ENCODE measurements around the gene CRABP2. TPM values are rescaled to one million over a fixed set of nuclear protein-coding genes. Genes with fewer than 3 reads are reported as not detected.

Gene CRABP2
- total RNA-seq, 2 donors from 2014 or later: 0.99 to 3.6 TPM

GRCh38 chr1:156691191-156691590 is 14.2 kb downstream of the CRABP2 start:
- no peak for ATAC-seq
- Histone ChIP-seq H3K36me3 (replicated peaks in 1 of 2; ENCODE audit: insufficient read depth in 1 of 2, low read depth in 2 of 2) (no peaks in the 10 kb centered on the region), H3K27me3 (no peaks in the 10 kb centered on the region), H3K4me3 (no peak overlapping the region), H3K27ac (no peak overlapping the region), H3K9me3 (no peaks in the 10 kb centered on the region), H3K4me1 (peaks cover 30% of the 10 kb centered on the region)
- intact Hi-C loops (cut with DNase I): loop anchor here (10.0 kb wide), 1 partner anchor 194 kb away; no protein-coding TSS in a partner anchor
- 71 to 75% methylated on average over 8 to 10 of the region's 10 CpGs for WGBS, 2 donors
- no peak for TF ChIP-seq POLR2A (IDR thresholded peaks at IDR 0.05)
- TF ChIP-seq, protein P1, sequence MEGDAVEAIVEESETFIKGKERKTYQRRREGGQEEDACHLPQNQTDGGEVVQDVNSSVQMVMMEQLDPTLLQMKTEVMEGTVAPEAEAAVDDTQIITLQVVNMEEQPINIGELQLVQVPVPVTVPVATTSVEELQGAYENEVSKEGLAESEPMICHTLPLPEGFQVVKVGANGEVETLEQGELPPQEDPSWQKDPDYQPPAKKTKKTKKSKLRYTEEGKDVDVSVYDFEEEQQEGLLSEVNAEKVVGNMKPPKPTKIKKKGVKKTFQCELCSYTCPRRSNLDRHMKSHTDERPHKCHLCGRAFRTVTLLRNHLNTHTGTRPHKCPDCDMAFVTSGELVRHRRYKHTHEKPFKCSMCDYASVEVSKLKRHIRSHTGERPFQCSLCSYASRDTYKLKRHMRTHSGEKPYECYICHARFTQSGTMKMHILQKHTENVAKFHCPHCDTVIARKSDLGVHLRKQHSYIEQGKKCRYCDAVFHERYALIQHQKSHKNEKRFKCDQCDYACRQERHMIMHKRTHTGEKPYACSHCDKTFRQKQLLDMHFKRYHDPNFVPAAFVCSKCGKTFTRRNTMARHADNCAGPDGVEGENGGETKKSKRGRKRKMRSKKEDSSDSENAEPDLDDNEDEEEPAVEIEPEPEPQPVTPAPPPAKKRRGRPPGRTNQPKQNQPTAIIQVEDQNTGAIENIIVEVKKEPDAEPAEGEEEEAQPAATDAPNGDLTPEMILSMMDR (IDR thresholded peaks at IDR 0.05): no peak
- DNase-seq: no peak

GRCh38 chr1:156690675-156691036 is 14.7 kb downstream of the CRABP2 start:
- no peak overlapping the region for H3K4me3 ChIP-seq
- no peaks in the 10 kb centered on the region for H3K36me3 ChIP-seq (replicated peaks in 1 of 2; ENCODE audit: insufficient read depth in 1 of 2, low read depth in 2 of 2)
- 54 to 60% methylated on average over 8 of the region's 8 CpGs for WGBS, 2 donors
- peaks cover 30% of the 10 kb centered on the region for H3K4me1 ChIP-seq
- intact Hi-C loops (cut with DNase I): loop anchor here (10.0 kb wide), 1 partner anchor 194 kb away; no protein-coding TSS in a partner anchor
- no peaks in the 10 kb centered on the region for H3K9me3 ChIP-seq
- H3K27me3 ChIP-seq: no peaks in the 10 kb centered on the region
- ATAC-seq (no peak), DNase-seq (no peak)
- TF ChIP-seq POLR2A (IDR thresholded peaks at IDR 0.05): no peak
- TF ChIP-seq, protein P1 (IDR thresholded peaks at IDR 0.05): no peak
- no peak overlapping the region for H3K27ac ChIP-seq

DNA sequence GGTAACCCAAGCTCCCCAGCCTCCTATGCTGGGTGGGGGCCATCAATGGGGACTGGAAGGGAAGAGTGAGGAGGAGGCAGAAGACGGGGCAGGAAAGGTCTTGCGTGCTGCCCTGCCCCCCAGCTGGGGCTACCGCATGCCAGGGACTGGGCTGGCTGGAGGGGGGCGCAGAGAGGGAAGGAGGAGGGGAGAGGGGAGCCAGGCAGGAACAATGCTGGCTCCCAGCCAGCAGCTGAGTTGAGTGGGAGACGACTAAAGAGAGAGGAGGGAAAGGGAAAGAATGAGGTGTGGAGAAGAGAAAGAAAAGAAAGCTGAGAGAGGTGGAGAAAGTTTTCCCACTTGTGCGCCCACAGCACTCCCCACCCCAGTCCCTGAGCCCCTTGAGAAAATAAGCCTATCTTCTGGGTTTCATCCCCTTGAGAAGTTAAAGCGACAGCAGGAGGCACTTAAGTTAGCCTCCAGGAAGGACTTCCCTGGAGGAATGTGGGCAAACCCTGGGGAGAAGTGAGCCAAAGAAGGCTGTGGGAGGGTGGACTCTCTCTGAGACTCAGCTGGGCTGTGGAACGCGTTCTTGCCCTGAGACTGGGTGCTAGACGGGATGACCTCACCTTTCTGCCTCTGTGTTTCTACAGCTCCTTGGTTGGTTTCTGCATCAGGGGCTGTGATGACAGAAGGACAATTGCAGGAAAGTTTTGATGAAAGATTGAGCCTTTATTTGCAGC is 15.3 kb downstream of the CRABP2 start:
- no peak for ATAC-seq
- no peak overlapping the region for H3K4me3 ChIP-seq
- no peak for DNase-seq
- WGBS, 2 donors: 20 to 21% methylated on average over 10 of the region's 10 CpGs
- TF ChIP-seq, protein P1 (IDR thresholded peaks at IDR 0.05): no peak
- TF ChIP-seq POLR2A (IDR thresholded peaks at IDR 0.05): no peak
- no peaks in the 10 kb centered on the region for H3K27me3 ChIP-seq
- peaks cover 30% of the 10 kb centered on the region for H3K4me1 ChIP-seq
- no peaks in the 10 kb centered on the region for H3K36me3 ChIP-seq (replicated peaks in 1 of 2; ENCODE audit: insufficient read depth in 1 of 2, low read depth in 2 of 2)
- intact Hi-C loops (cut with DNase I): loop anchor here (5.0 to 10.0 kb wide), 2 partner anchors 32 to 195 kb away; no protein-coding TSS in a partner anchor
- H3K27ac ChIP-seq: no peak overlapping the region
- H3K9me3 ChIP-seq: no peaks in the 10 kb centered on the region

DNA sequence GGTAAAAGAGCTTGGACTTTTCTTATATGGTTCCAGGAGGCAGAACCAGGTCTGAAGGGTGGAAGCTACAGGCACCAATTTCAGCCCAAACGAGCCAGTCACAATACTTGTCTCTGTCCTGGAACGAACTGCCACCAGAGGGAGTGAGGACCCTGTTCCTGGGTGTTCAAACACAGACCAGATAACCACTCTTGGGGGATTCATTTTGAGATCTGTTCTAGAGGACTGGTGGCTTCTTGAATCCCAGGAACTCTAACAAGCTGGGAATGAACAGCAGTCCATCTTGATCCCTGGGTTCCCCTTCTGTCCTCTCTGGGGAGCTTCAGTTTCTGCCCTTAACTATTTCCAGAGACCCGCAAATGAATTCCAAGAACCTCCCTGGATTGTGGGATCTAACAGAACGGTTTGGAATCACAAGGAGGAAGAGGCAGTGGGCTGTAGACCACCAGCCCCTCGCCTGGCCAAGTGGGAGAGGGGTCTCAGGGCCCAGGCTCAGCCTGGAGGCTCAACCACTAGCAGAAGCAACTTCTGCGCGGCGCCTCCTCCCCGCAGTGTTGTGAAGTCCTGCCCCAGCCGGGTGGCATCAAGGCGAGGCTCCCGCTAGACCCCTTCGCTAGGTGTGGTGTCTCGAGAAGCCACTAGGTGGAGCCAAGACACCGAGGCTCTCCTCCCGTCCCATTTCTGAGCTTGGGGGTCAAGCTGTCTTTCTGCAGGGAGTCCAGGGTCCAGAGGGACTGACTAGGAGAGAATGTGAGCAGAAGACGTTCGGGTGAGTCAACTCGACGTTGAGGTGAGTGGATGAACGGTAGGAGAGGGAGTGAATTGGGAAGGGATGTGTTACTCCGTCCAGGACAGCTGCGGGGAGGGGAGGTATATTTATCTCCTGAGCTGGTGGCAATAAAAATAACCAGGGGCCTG is 16.1 kb downstream of the CRABP2 start:
- Histone ChIP-seq H3K27me3 (no peaks in the 10 kb centered on the region), H3K4me3 (no peak overlapping the region), H3K9me3 (no peaks in the 10 kb centered on the region), H3K27ac (no peak overlapping the region), H3K36me3 (replicated peaks in 1 of 2; ENCODE audit: insufficient read depth in 1 of 2, low read depth in 2 of 2) (no peaks in the 10 kb centered on the region), H3K4me1 (peaks cover 30% of the 10 kb centered on the region)
- intact Hi-C loops (cut with DNase I): loop anchor here (5.0 kb wide), 1 partner anchor 33 kb away; no protein-coding TSS in a partner anchor
- no peak for TF ChIP-seq POLR2A (IDR thresholded peaks at IDR 0.05)
- TF ChIP-seq, protein P1 (IDR thresholded peaks at IDR 0.05): peak; percentile 88 to 94 (median 94)
- DNase-seq (peak; percentile 77 to 83 (median 82)), ATAC-seq (peak; percentile 85)
- WGBS, 2 donors: 2% methylated on average over 12 to 23 of the region's 23 CpGs

Measured in body of pancreas (tissue), 4 donors.